22Rv1 (cell line): ENCODE results near the gene SRL.

Source experiments
- CTCF ChIP-seq: fragments of 450-650 bp; IDR thresholded peaks from 2 replicates; pipeline ENCODE4 v1.5.1; 2017; ENCODE audit warnings: mild to moderate bottlenecking
- ZFX ChIP-seq: fragments of 450-650 bp; IDR thresholded peaks from 2 replicates; pipeline ENCODE4 v1.6.1; 2017; ENCODE audit warnings: antibody characterized with exemption, borderline replicate concordance

GRCh38 chr16:4288148-4288921, 46.5 kb upstream of the SRL start:
- TF ChIP-seq CTCF (peak; percentile 92), ZFX (no peak)
